Measurements from ENCODE around the gene GALNT15. TPM values are rescaled to one million over a fixed set of nuclear protein-coding genes. Genes with fewer than 3 reads are reported as not detected.

Gene GALNT15
- total and polyA plus RNA-seq, 2 donors (not counting 1 experiment from before 2014, with no cell fraction given) = not detected

DNA sequence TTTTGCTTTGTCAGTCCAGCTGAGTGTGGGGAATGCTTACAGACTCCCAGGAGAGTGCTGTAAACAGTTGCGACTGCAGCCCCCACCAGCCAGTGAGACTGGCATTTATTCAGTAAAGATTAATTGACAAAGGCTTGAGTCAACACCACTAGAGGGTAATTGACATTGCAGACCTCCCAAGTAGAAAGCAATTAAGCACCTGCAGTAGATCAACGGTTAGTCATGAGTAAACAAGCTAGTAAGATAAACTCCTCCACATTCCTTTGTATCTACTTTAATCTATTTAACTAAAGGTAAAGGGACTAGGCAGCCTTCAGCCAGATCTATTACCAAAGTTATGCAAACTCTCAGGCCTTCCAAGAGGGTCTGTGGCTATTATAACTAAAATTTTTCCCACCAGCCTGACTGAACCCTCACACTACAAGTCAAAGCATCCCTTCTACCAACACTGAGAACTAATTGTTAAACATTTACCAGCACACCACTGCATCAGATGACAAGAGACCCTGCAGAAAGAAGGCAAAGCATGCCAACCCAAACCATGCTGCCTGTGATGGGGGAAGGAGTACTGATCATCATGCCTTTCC is 30.5 kb upstream of the GALNT15 start:
- no peaks in the 10 kb centered on the region for H3K4me1 ChIP-seq (ENCODE audit: control insufficient read depth in 2 of 2, insufficient read depth in 2 of 2, low read length in 2 of 2)
- no peak overlapping the region for H3K9ac ChIP-seq (ENCODE audit: low read length)
- intact Hi-C loops (cut with micrococcal nuclease) = no loop called here
- ATAC-seq (ENCODE audit: low read depth) = no peak
- H2AFZ ChIP-seq (ENCODE audit: insufficient read depth, low read depth, low read length, poor library complexity, severe bottlenecking) = no peak overlapping the region
- ChIA-PET POLR2A (no interaction called here), CTCF (no interaction called here)
- no peak overlapping the region for H3K4me3 Mint-ChIP-seq
- no peaks in the 10 kb centered on the region for H4K20me1 ChIP-seq (ENCODE audit: control insufficient read depth, insufficient read depth, low read length, poor library complexity, severe bottlenecking)
- H3K4me1 Mint-ChIP-seq = no peaks in the 10 kb centered on the region
- peaks cover 0 to 2% (median 0%) of the 10 kb centered on the region in 4 experiments for H3K27me3 ChIP-seq (replicated peaks in 1 of 4; ENCODE audit: control extremely low read depth in 1 of 4, control insufficient read depth in 3 of 4, insufficient read depth in 4 of 4, low read length in 3 of 4)
- H3K4me3 ChIP-seq (ENCODE audit: control extremely low read depth in 1 of 5, extremely low read depth in 1 of 5, insufficient read depth in 1 of 5, low read depth in 2 of 5, low read length in 4 of 5) = no peak overlapping the region
- H3K27me3 Mint-ChIP-seq = peaks cover 9% of the 10 kb centered on the region
- no peak for DNase-seq
- no peak overlapping the region for H3K4me2 ChIP-seq (replicated peaks; ENCODE audit: low read depth, low read length, poor library complexity, severe bottlenecking)
- no peaks in the 10 kb centered on the region for H3K79me2 ChIP-seq (ENCODE audit: control insufficient read depth, insufficient read depth, low read length)
- TF ChIP-seq, protein P1, sequence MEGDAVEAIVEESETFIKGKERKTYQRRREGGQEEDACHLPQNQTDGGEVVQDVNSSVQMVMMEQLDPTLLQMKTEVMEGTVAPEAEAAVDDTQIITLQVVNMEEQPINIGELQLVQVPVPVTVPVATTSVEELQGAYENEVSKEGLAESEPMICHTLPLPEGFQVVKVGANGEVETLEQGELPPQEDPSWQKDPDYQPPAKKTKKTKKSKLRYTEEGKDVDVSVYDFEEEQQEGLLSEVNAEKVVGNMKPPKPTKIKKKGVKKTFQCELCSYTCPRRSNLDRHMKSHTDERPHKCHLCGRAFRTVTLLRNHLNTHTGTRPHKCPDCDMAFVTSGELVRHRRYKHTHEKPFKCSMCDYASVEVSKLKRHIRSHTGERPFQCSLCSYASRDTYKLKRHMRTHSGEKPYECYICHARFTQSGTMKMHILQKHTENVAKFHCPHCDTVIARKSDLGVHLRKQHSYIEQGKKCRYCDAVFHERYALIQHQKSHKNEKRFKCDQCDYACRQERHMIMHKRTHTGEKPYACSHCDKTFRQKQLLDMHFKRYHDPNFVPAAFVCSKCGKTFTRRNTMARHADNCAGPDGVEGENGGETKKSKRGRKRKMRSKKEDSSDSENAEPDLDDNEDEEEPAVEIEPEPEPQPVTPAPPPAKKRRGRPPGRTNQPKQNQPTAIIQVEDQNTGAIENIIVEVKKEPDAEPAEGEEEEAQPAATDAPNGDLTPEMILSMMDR (IDR thresholded peaks at IDR 0.05) = no peak
- TF ChIP-seq EZH2 (IDR thresholded peaks at IDR 0.05; ENCODE audit: borderline replicate concordance, insufficient read depth, low read depth, low read length, poor library complexity, severe bottlenecking) = no peak
- H3K27ac Mint-ChIP-seq = no peak overlapping the region
- H3K9me3 ChIP-seq (ENCODE audit: control extremely low read depth in 1 of 3, control insufficient read depth in 2 of 3, insufficient read depth in 1 of 3, low read length in 2 of 3) = peaks cover 3 to 10% (median 8%) of the 10 kb centered on the region in 3 donors
- H3K27ac ChIP-seq (ENCODE audit: low read length in 2 of 2) = no peak overlapping the region
- H3K9me3 Mint-ChIP-seq (ENCODE audit: insufficient read depth) = peaks cover 10% of the 10 kb centered on the region
- no CpG with 5 or more reads among the region's 2 CpGs for WGBS (ENCODE audit: insufficient coverage)
- H3K36me3 ChIP-seq (replicated peaks in 1 of 2; ENCODE audit: control extremely low read depth in 1 of 2, control insufficient read depth in 1 of 2, extremely low read depth in 1 of 2, insufficient read depth in 2 of 2, low read length in 1 of 2) = no peaks in the 10 kb centered on the region

DNA sequence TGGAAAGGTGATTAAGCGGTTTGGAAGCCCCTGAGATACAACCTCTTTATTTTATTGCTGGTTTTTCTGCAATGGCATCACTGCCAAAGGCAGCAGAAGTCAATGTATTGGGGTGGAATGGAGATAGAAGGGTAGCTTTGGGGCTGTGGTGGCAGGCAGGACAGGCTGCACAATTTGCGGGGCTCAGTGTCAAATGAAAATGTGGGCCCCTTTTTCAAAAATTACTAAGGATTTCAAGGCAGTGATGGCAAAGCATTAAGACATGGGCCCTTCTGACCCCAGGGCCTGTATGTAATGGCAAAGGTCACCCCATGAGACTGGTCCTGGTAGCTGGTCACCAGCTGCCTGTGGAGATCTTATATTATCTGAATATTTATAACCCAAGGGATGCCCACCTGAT is 29.3 kb upstream of the GALNT15 start:
- no peaks in the 10 kb centered on the region for H3K4me1 Mint-ChIP-seq
- Histone ChIP-seq H3K9ac (ENCODE audit: low read length) (no peak overlapping the region), H3K36me3 (replicated peaks in 1 of 2; ENCODE audit: control extremely low read depth in 1 of 2, control insufficient read depth in 1 of 2, extremely low read depth in 1 of 2, insufficient read depth in 2 of 2, low read length in 1 of 2) (no peaks in the 10 kb centered on the region), H3K79me2 (ENCODE audit: control insufficient read depth, insufficient read depth, low read length) (no peaks in the 10 kb centered on the region), H3K4me2 (replicated peaks; ENCODE audit: low read depth, low read length, poor library complexity, severe bottlenecking) (no peak overlapping the region), H4K20me1 (ENCODE audit: control insufficient read depth, insufficient read depth, low read length, poor library complexity, severe bottlenecking) (no peaks in the 10 kb centered on the region), H3K4me1 (ENCODE audit: control insufficient read depth in 2 of 2, insufficient read depth in 2 of 2, low read length in 2 of 2) (no peaks in the 10 kb centered on the region), H3K9me3 (ENCODE audit: control extremely low read depth in 1 of 3, control insufficient read depth in 2 of 3, insufficient read depth in 1 of 3, low read length in 2 of 3) (peaks cover 3 to 10% (median 8%) of the 10 kb centered on the region in 3 donors), H2AFZ (ENCODE audit: insufficient read depth, low read depth, low read length, poor library complexity, severe bottlenecking) (no peak overlapping the region), H3K27me3 (replicated peaks in 1 of 4; ENCODE audit: control extremely low read depth in 1 of 4, control insufficient read depth in 3 of 4, insufficient read depth in 4 of 4, low read length in 3 of 4) (peaks cover 0 to 1% (median 0%) of the 10 kb centered on the region in 4 experiments), H3K4me3 (ENCODE audit: control extremely low read depth in 1 of 5, extremely low read depth in 1 of 5, insufficient read depth in 1 of 5, low read depth in 2 of 5, low read length in 4 of 5) (no peak overlapping the region), H3K27ac (ENCODE audit: low read length in 2 of 2) (no peak overlapping the region)
- DNase-seq (no peak), ATAC-seq (ENCODE audit: low read depth) (no peak)
- TF ChIP-seq, protein P1 (IDR thresholded peaks at IDR 0.05) = no peak
- no peak for TF ChIP-seq EZH2 (IDR thresholded peaks at IDR 0.05; ENCODE audit: borderline replicate concordance, insufficient read depth, low read depth, low read length, poor library complexity, severe bottlenecking)
- WGBS (ENCODE audit: insufficient coverage) = 100% methylated on average over 2 of the region's 2 CpGs
- H3K9me3 Mint-ChIP-seq (ENCODE audit: insufficient read depth) = peaks cover 10% of the 10 kb centered on the region
- ChIA-PET CTCF (no interaction called here), POLR2A (interaction anchor here (0.6 kb wide), 1 partner anchor 480 kb away, joined by 3 read pairs; no protein-coding TSS in a partner anchor)
- peaks cover 7% of the 10 kb centered on the region for H3K27me3 Mint-ChIP-seq
- H3K4me3 Mint-ChIP-seq = no peak overlapping the region
- intact Hi-C loops (cut with micrococcal nuclease) = no loop called here
- no peak overlapping the region for H3K27ac Mint-ChIP-seq

Data from B cell (primary cell).